Neutrophil (primary cell): ENCODE results near the gene LPCAT1.
"Not testable (repeated sequence)": the region's sequence is repeated elsewhere in the genome, so short reads cannot be mapped to it uniquely, and the experiment has no call there.

Experiments used
- H3K27ac ChIP-seq: fragments of 200-600 bp; sonication (generic); 2 replicates; pipeline ENCODE4 v1.5.1; 2016; ENCODE audit warnings: mild to moderate bottlenecking, moderate library complexity
- H3K27me3 ChIP-seq: fragments of 200-600 bp; sonication (generic); 2 replicates; pipeline ENCODE4 v1.6.0; 2016; ENCODE audit warnings: mild to moderate bottlenecking
- H3K36me3 ChIP-seq: fragments of 200-600 bp; sonication (generic); 2 replicates; pipeline ENCODE4 v1.5.1; 2017
- H3K4me1 ChIP-seq, 2 experiments: fragments of 200-600 bp in 1 of 2; sonication (generic) in 1 of 2; 1 replicate in 1 of 2; 2 replicates in 1 of 2; pipeline versions ENCODE4 v1.5.1 to v1.6.1; 2013 to 2016; ENCODE audit warnings: low read depth in 1 of 2, low read length in 1 of 2, mild to moderate bottlenecking in 1 of 2, moderate library complexity in 1 of 2; ENCODE audit not compliant: control insufficient read depth in 1 of 2, insufficient read depth in 1 of 2
- H3K4me3 ChIP-seq, 2 experiments: fragments of 200-600 bp in 1 of 2; sonication (generic) in 1 of 2; 1 replicate in 1 of 2; 2 replicates in 1 of 2; pipeline ENCODE4 v1.5.1; 2013 to 2016; ENCODE audit warnings: low read depth in 1 of 2, low read length in 1 of 2, mild to moderate bottlenecking in 1 of 2, moderate library complexity in 1 of 2
- H3K9me3 ChIP-seq: fragments of 200-600 bp; sonication (generic); 2 replicates; pipeline ENCODE4 v1.5.1; 2016
- CTCF ChIP-seq: fragments of 200-600 bp; sonication (generic); IDR thresholded peaks from 2 replicates; pipeline ENCODE4 v1.5.1; 2016; ENCODE audit warnings: antibody characterized with exemption

Gene LPCAT1

DNA sequence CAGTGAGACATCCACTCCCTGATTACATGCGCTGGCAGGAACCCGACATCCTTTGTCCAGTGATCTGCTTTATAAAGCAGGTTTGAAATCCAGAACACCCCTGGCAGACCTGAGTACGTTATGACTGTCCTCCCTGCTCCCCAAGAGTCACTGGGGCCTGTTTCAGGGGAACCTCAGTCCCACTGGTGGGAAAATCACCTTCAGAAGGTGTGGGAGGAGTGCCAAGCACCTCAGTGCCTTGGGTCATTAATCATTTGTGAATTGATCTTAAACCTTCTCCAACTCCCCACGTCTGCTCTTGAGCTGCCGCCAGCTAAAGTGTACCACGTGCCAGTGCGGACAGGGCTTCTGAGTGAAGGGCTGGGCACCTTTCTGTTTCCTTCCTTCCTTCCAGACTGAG, 94.7 kb downstream of the LPCAT1 start:
- TF ChIP-seq CTCF: no peak
- no peaks in the 10 kb centered on the region for H3K4me1 ChIP-seq
- H3K27me3 ChIP-seq: no peaks in the 10 kb centered on the region
- no peaks in the 10 kb centered on the region for H3K36me3 ChIP-seq
- no peak overlapping the region for H3K4me3 ChIP-seq
- H3K9me3 ChIP-seq: peaks cover 11% of the 10 kb centered on the region
- no peak overlapping the region for H3K27ac ChIP-seq

- no peak overlapping the region for H3K4me3 ChIP-seq
- no peaks in the 10 kb centered on the region for H3K27me3 ChIP-seq
- peaks cover 11% of the 10 kb centered on the region for H3K9me3 ChIP-seq
These were observed 95.7 kb downstream of the LPCAT1 start for GRCh38 chr5:1428107-1428506.

GRCh38 chr5:1424716-1425115, 99.0 kb downstream of the LPCAT1 start:
- Histone ChIP-seq H3K36me3 (no peaks in the 10 kb centered on the region), H3K9me3 (peaks cover 11% of the 10 kb centered on the region), H3K4me1 (no peaks in the 10 kb centered on the region), H3K27me3 (no peaks in the 10 kb centered on the region), H3K4me3 (no peak overlapping the region), H3K27ac (no peak overlapping the region)
- TF ChIP-seq CTCF: no peak

More at GRCh38 chr5:1428107-1428506, 95.7 kb downstream of the LPCAT1 start:
- H3K36me3 ChIP-seq: no peaks in the 10 kb centered on the region
- H3K27ac ChIP-seq: no peak overlapping the region
- no peak for TF ChIP-seq CTCF
- H3K4me1 ChIP-seq: no peaks in the 10 kb centered on the region

DNA sequence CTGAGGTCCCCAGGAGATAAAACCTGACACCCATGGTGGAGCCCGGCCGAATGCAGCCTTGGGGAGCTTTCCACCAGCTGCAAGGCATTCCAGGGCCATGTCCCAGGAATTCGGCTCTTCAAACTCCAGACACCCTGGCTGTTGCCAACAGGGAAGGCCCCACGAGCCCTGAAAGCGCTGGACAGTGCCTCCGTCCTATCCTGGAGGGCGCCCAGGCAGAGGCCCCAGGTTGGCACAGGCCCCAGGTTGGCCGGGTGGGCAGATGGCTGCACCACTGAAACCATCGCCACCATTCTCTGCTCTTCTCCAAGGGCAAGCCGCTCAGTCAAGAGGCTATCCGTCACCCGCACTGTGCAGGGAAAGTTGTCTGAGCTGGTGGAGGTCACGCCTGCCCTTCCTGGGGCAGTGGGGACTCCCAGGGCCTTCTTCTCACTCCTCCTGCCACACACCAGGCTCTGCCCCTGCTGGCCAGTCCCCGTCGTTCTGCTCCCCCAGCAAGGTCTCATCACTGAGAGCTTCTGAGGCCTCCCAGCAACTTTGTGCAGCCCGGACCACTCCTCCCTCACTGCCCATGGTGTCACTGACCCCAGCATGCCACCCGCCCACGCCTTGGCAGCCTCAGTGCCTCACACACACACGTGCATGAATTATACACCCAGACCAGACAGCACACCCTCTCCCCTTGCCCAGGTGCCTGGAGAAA, 99.7 kb downstream of the LPCAT1 start:
- Histone ChIP-seq H3K36me3 (no peaks in the 10 kb centered on the region), H3K4me1 (no peaks in the 10 kb centered on the region), H3K9me3 (peaks cover 11% of the 10 kb centered on the region), H3K27ac (no peak overlapping the region), H3K27me3 (no peaks in the 10 kb centered on the region), H3K4me3 (no peak overlapping the region)
- TF ChIP-seq CTCF: no peak

- not testable (repeated sequence) for H3K9me3 ChIP-seq, H3K27me3 ChIP-seq, H3K36me3 ChIP-seq, H3K4me1 ChIP-seq, H3K4me3 ChIP-seq, H3K27ac ChIP-seq
These were observed 101.2 kb downstream of the LPCAT1 start for GRCh38 chr5:1422522-1422921.

DNA sequence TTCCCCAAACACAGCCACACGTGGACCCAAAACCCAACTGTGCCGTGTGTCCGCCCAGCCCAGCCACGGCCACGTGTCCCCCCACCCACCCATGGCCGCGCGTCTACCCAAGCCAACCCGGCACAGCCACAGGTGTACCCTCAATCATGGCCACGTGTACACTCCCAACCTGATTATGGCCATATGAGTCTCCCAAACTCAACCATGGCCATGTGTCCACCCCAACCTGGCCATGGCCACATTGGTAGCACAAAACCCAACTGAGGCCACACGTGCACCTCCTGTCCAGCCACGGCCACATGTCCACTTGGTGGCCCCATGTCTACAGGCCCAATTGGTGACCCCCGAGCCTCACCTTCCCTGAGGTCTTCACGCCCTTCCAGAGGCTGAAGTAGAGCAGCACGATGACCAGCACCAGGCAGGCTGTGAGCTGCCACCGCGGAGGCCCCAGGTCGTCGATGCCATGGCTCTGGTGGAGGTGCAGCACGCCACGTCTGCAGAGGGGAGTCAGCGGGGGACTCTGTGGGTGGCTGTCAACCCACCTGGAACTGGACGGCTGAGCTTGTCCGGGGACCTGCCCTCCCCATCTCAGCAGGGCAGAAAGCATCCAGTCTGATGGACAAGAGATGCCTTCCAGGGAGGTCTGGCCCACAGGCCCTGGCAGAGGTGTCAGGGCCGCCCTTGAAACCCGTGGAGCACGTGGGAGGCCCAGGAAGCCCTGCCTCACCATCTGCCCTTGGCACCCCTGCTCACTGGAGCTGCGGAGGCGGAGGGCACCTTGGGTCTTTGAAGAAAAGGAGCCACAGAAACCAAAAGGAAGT, 102.0 kb downstream of the LPCAT1 start:
- TF ChIP-seq CTCF: no peak
- H3K27me3 ChIP-seq: no peaks in the 10 kb centered on the region
- H3K36me3 ChIP-seq: no peaks in the 10 kb centered on the region
- no peak overlapping the region for H3K4me3 ChIP-seq
- no peaks in the 10 kb centered on the region for H3K9me3 ChIP-seq
- no peak overlapping the region for H3K27ac ChIP-seq
- no peaks in the 10 kb centered on the region for H3K4me1 ChIP-seq
